ENCODE data around the gene VAPB. TPM values are rescaled to one million over a fixed set of nuclear protein-coding genes. Genes with fewer than 3 reads are reported as not detected.
A peak's percentile ranks its signal among the peaks of the same experiment; 100 is the strongest.

The VAPB gene
- total RNA-seq, 1 experiment from 2014 or later, result 65.1 TPM

DNA sequence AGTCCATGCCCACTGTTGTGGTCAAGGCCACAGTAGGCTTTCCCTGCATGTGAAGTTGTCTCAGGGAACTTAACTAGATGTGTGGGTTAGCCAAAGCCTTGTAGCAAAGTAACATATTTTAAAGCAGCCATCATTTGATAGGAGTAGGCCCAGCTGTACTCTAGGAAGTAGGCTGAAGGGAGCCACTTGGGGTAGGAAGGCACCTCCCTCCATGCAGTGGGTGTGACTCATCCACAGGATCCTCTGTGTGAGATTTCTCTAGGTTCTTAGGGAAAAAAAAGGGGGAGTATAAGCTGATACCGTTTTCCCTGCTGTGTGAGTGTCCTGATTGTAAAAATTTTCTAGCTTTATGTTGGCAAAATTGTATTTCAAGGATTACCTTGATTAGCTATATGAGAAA is 44.7 kb downstream of the VAPB start:
- Histone ChIP-seq H3K23ac (ENCODE audit: insufficient read length, low read depth, low read length) (no peak overlapping the region), H3K27me3 (ENCODE audit: insufficient read depth, low read length) (no peaks in the 10 kb centered on the region), H3K9me3 (ENCODE audit: control insufficient read depth, low read depth, low read length) (no peaks in the 10 kb centered on the region), H3K4ac (ENCODE audit: low read depth, low read length) (no peak overlapping the region), H3T11ph (ENCODE audit: low read length) (no peak overlapping the region), H4K91ac (ENCODE audit: insufficient read length, low read depth, low read length) (no peak overlapping the region), H3K79me2 (ENCODE audit: insufficient read depth, low read length) (peaks cover 9% of the 10 kb centered on the region; the same call in 1 of the 2 replicates), H4K8ac (replicated peaks; ENCODE audit: insufficient read length, low read depth, low read length) (no peak overlapping the region), H4K20me1 (ENCODE audit: control insufficient read depth, insufficient read depth, insufficient read length) (no peaks in the 10 kb centered on the region), H2AFZ (ENCODE audit: low read length) (no peak overlapping the region), H3K23me2 (ENCODE audit: insufficient read length, low read depth, low read length, poor library complexity, severe bottlenecking) (no peaks in the 10 kb centered on the region), H3K79me1 (ENCODE audit: insufficient read depth, low read depth, low read length, poor library complexity, severe bottlenecking) (no peaks in the 10 kb centered on the region), H3K56ac (ENCODE audit: insufficient read length, low read depth, low read length) (no peak overlapping the region), H2BK5ac (ENCODE audit: insufficient read length, low read length) (no peak overlapping the region), H2BK120ac (ENCODE audit: low read depth, low read length, poor library complexity, severe bottlenecking) (no peak overlapping the region), H3K14ac (ENCODE audit: insufficient read depth, low read length) (no peak overlapping the region), H3K9ac (ENCODE audit: extremely low read depth, insufficient read length, low read length) (no peak overlapping the region), H2BK12ac (ENCODE audit: insufficient read length, low read depth, low read length) (no peak overlapping the region), H3K18ac (ENCODE audit: insufficient read length, low read depth, low read length) (no peak overlapping the region), H4K5ac (ENCODE audit: insufficient read length, low read depth, low read length) (no peak overlapping the region), H3K4me2 (ENCODE audit: insufficient read depth, insufficient read length, low read length) (no peak overlapping the region), H3K4me1 (ENCODE audit: insufficient read depth, low read length) (peaks cover 12% of the 10 kb centered on the region), H3K27ac (ENCODE audit: insufficient read length, low read depth, low read length) (no peak overlapping the region), H2BK15ac (ENCODE audit: low read depth, low read length) (no peak overlapping the region), H2AK5ac (ENCODE audit: insufficient read length, low read length) (no peak overlapping the region), H2BK20ac (ENCODE audit: low read depth, low read length, poor library complexity, severe bottlenecking) (no peak overlapping the region)
- Mint-ChIP-seq H3K36me3 (ENCODE audit: insufficient read depth in 1 of 3, low read depth in 3 of 3) (peaks cover 4 to 22% (median 21%) of the 10 kb centered on the region in 3 experiments; a peak in 5 of 7 replicates), H3K27me3 (ENCODE audit: low read depth) (no peaks in the 10 kb centered on the region), H3K4me3 (no peak overlapping the region), H3K27ac (peak overlapping the region in 1 of 3 experiments; percentile 38; a peak in 1 of 7 replicates), H3K9me3 (no peaks in the 10 kb centered on the region), H3K4me1 (peaks cover 48% of the 10 kb centered on the region in 2 experiments)
- DNase-seq, result no peak
- no peak for TF ChIP-seq CTCF (conservative IDR thresholded peaks at IDR 0.05)
- WGBS (ENCODE audit: extremely low coverage, insufficient read length, low lambda C conversion rate), result no CpG with 5 or more reads among the region's 1 CpG
